ENCODE results near the gene BCR. TPM values are rescaled to one million over a fixed set of nuclear protein-coding genes. Genes with fewer than 3 reads are reported as not detected.

The BCR gene
- total and polyA plus RNA-seq, 2 of the 8 experiments (the other 6 are each of a cell fraction or from before 2014, with no cell fraction given): 66.7 to 130 TPM

DNA sequence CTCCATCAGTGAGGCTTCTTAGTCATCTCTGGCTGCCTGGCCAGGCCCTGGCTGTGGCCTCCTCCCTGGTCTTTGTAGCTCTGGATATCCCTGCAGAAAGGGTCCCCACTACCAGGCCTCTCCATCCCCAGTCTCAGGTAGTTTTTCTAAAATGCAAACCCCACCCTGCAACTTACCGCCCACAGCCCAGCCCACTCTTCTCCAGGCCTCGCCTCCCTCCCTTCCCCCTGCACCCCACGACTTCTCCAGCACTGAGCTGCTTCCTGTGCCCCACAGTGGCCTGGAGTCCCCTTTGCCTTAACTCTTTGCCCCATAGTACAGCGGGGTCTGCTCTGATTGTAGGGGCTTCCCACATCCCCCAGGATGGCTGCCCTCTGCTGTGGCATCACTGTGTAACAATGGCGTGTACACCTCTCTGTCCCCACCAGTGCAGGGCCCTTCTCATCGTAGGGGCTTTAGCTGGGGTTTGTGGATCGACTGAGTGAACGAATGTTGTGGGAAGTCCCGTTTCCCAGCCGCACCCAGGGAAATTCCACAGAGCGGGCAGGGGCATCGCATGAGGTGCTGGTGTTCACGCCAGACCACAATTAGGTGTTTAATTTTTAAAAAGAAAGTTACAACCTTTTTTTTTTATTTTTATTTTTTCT is 111.6 kb downstream of the BCR start:
- peaks cover 27 to 66% (median 56%) of the 10 kb centered on the region in 4 experiments for H3K36me3 ChIP-seq (ENCODE audit: control insufficient read depth in 2 of 4, insufficient read depth in 4 of 4, low read length in 3 of 4)
- TF ChIP-seq HDAC6 (IDR thresholded peaks at IDR 0.05; ENCODE audit: low read depth, low read length): no peak
- TF ChIP-seq SIRT6 (IDR thresholded peaks at IDR 0.05; ENCODE audit: low read length): no peak
- no peak for TF ChIP-seq RNF2 (IDR thresholded peaks at IDR 0.05; ENCODE audit: borderline replicate concordance, low read depth, low read length, missing control alignments, poor library complexity, severe bottlenecking)
- TF ChIP-seq, protein P1, sequence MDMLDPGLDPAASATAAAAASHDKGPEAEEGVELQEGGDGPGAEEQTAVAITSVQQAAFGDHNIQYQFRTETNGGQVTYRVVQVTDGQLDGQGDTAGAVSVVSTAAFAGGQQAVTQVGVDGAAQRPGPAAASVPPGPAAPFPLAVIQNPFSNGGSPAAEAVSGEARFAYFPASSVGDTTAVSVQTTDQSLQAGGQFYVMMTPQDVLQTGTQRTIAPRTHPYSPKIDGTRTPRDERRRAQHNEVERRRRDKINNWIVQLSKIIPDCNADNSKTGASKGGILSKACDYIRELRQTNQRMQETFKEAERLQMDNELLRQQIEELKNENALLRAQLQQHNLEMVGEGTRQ (IDR thresholded peaks at IDR 0.05; ENCODE audit: low read length): no peak
- no peak for TF ChIP-seq CBX5 (IDR thresholded peaks at IDR 0.05; ENCODE audit: low read depth, low read length)
- TF ChIP-seq POLR2A (IDR thresholded peaks at IDR 0.05; ENCODE audit: control extremely low read depth in 1 of 2, low read depth in 2 of 2, low read length in 2 of 2): no peak
- no peak for TF ChIP-seq POLR2AphosphoS5 (IDR thresholded peaks at IDR 0.05; ENCODE audit: low read depth, low read length)
- TF ChIP-seq, protein P2, sequence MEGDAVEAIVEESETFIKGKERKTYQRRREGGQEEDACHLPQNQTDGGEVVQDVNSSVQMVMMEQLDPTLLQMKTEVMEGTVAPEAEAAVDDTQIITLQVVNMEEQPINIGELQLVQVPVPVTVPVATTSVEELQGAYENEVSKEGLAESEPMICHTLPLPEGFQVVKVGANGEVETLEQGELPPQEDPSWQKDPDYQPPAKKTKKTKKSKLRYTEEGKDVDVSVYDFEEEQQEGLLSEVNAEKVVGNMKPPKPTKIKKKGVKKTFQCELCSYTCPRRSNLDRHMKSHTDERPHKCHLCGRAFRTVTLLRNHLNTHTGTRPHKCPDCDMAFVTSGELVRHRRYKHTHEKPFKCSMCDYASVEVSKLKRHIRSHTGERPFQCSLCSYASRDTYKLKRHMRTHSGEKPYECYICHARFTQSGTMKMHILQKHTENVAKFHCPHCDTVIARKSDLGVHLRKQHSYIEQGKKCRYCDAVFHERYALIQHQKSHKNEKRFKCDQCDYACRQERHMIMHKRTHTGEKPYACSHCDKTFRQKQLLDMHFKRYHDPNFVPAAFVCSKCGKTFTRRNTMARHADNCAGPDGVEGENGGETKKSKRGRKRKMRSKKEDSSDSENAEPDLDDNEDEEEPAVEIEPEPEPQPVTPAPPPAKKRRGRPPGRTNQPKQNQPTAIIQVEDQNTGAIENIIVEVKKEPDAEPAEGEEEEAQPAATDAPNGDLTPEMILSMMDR (IDR thresholded peaks at IDR 0.05; ENCODE audit: control extremely low read depth in 1 of 3, insufficient read depth in 1 of 3, low read depth in 1 of 3, low read length in 3 of 3): no peak
- TF ChIP-seq, protein P3, sequence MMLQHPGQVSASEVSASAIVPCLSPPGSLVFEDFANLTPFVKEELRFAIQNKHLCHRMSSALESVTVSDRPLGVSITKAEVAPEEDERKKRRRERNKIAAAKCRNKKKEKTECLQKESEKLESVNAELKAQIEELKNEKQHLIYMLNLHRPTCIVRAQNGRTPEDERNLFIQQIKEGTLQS (IDR thresholded peaks at IDR 0.05; ENCODE audit: insufficient read depth, low read depth, low read length): no peak

More for the DNA sequence above, 111.6 kb downstream of the BCR start:
- Histone ChIP-seq H3K9ac (replicated peaks in 1 of 4; ENCODE audit: extremely low read depth in 1 of 4, low read depth in 3 of 4, low read length in 3 of 4) (no peak overlapping the region), H3K23ac (ENCODE audit: insufficient read length) (no peak overlapping the region), H3K27ac (ENCODE audit: low read depth, low read length) (no peak overlapping the region), H3K23me2 (ENCODE audit: low read depth, low read length) (no peaks in the 10 kb centered on the region), H4K20me1 (replicated peaks in 1 of 2; ENCODE audit: control insufficient read depth in 1 of 2, insufficient read depth in 2 of 2, low read length in 2 of 2) (peaks cover 5 to 18% of the 10 kb centered on the region in 2 experiments), H3K4me3 (ENCODE audit: extremely low read depth in 1 of 4, insufficient read depth in 2 of 4, low read depth in 3 of 4, low read length in 4 of 4) (no peak overlapping the region), H3K56ac (replicated peaks; ENCODE audit: insufficient read length, low read depth, low read length) (no peak overlapping the region), H4K5ac (ENCODE audit: insufficient read length, low read depth, low read length) (no peak overlapping the region), H2BK12ac (ENCODE audit: low read depth, low read length) (no peak overlapping the region), H3K79me1 (ENCODE audit: low read depth, low read length) (no peaks in the 10 kb centered on the region), H2BK120ac (replicated peaks; ENCODE audit: low read depth, low read length) (no peak overlapping the region), H2AFZ (ENCODE audit: low read length) (no peak overlapping the region), H2BK15ac (ENCODE audit: low read length) (no peak overlapping the region), H3K4me1 (replicated peaks in 1 of 4; ENCODE audit: control insufficient read depth in 3 of 4, insufficient read depth in 4 of 4, low read length in 3 of 4) (no peaks in the 10 kb centered on the region), H3K14ac (ENCODE audit: insufficient read length) (no peak overlapping the region), H2AK5ac (ENCODE audit: low read depth, low read length) (no peak overlapping the region), H4K8ac (ENCODE audit: extremely low read depth, insufficient read depth, low read length) (no peak overlapping the region), H4K91ac (replicated peaks; ENCODE audit: insufficient read length, low read length) (no peak overlapping the region), H3K9me3 (ENCODE audit: insufficient read depth in 2 of 2, low read depth in 1 of 2, low read length in 1 of 2) (no peaks in the 10 kb centered on the region), H2BK20ac (ENCODE audit: low read length) (no peak overlapping the region), H3K4ac (replicated peaks; ENCODE audit: insufficient read length, low read depth, low read length) (no peak overlapping the region), H3K79me2 (ENCODE audit: control insufficient read depth in 1 of 2, insufficient read depth in 2 of 2, low read length in 2 of 2) (no peaks in the 10 kb centered on the region), H2BK5ac (ENCODE audit: low read depth, low read length) (no peak overlapping the region), H3K18ac (ENCODE audit: extremely low read depth, low read length) (no peak overlapping the region), H3K27me3 (replicated peaks in 1 of 4; ENCODE audit: control insufficient read depth in 3 of 4, extremely low read depth in 1 of 4, insufficient read depth in 3 of 4, low read length in 3 of 4) (no peaks in the 10 kb centered on the region), H3K4me2 (ENCODE audit: insufficient read depth in 1 of 2, low read depth in 2 of 2, low read length in 2 of 2) (no peak overlapping the region)
- WGBS, 2 experiments (ENCODE audit: extremely low coverage in 1 of 2, insufficient coverage in 1 of 2, insufficient read length in 1 of 2, insufficient replicate concordance in 2 of 2, low coverage in 1 of 2, low lambda C conversion rate in 2 of 2, missing lambda C conversion rate in 1 of 2): 85% methylated on average over 13 of the region's 13 CpGs; no CpG with 5 or more reads in 1 of the 2 experiments
- ChIA-PET CTCF (ENCODE audit: partially characterized antibody) (interaction anchor here (0.6 to 13.6 kb wide), 6 partner anchors 10 to 150 kb away, joined by 3 to 249 read pairs (median 4); partner anchors contain the start of genes BCR and RSPH14), POLR2A (ENCODE audit: partially characterized antibody) (no interaction called here)
- FAIRE-seq (no peak), DNase-seq (ENCODE audit: low read depth in 1 of 2, low spot score in 2 of 2) (no peak)

All from H1 (cell line).